Measurements from ENCODE around the gene GPD1L.
"Not testable (repeated sequence)": the region's sequence is repeated elsewhere in the genome, so short reads cannot be mapped to it uniquely, and the experiment has no call there.

Gene GPD1L

DNA sequence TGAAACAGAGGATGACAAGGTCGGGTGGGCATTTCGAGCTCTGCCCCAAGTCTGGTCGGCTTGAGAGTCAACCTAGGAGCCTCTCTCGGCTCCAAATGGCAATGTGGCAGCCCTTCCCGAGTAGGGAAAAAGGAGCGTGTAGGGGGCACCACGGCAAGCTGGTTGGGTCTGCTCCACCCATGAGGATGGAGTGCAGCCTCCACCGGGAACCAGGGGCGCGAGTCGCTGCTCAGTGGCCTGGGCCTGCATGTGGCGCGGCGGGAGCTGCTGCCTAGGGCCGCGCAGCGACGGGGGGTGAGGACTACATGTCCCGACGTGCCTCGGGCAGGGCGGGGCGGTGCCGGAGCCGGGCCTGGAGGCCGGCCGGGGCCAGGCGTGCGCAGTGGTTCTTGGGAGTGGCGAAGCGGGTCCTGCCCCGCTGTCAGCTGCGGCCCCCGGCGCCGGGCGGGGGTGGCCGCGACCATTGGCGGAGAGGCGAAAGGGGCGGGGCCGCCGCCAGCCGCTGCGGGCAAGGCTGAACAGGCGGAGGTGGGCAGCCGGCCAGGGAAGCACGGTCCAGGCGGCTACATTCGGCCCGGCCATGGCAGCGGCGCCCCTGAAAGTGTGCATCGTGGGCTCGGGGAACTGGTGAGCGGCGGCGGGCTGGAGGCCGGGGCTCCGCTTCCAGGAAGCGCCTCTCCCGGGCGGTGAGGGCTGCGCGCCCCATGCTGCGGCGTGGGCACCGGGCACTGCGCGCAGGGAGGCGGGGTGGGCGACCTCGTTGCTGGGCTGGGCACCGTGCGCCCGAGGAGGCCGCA, at the start of gene GPD1L:
TSS of gene GPD1L (plus strand) at position 489 of the 797 bp plus-strand sequence. CDS start at position 581, 92 bp downstream.
- H3K27ac ChIP-seq = peak within 1 kb of the TSS; percentile 32
- TF ChIP-seq ZFX (IDR thresholded peaks at IDR 0.05; ENCODE audit: borderline replicate concordance) = no peak
- peak; percentile 8; the same call in 1 of the 2 replicates for TF ChIP-seq CTCF (IDR thresholded peaks at IDR 0.05)

DNA sequence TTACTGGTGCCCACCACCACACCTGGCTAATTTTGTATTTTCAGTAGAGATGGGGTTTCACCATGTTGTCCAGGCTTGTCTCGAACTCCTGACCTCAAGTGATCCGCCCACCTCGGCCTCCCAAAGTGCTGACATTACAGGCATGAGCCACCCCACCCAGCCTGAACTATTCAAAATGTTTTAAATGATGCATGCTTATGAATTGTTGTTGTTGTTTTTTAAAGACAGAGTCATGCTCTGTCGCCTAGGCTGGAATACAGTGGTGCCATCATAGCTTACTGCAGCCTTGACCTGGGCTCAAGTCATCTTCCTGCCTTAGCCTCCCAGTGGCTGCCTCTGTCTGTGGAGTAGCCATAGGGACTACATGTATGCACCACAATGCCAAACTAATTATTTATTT, 48.0 kb upstream of the GPD1L start:
- not testable (repeated sequence) for H3K27ac ChIP-seq

GRCh38 chr3:32062950-32063582, 43.4 kb upstream of the GPD1L start:
- no peak overlapping the region for H3K27ac ChIP-seq
- TF ChIP-seq CTCF (IDR thresholded peaks at IDR 0.05) (no peak), ZFX (IDR thresholded peaks at IDR 0.05; ENCODE audit: borderline replicate concordance) (no peak)

- H3K27ac ChIP-seq = no peak overlapping the region
- TF ChIP-seq ZFX (IDR thresholded peaks at IDR 0.05; ENCODE audit: borderline replicate concordance) (no peak), CTCF (IDR thresholded peaks at IDR 0.05) (no peak)
These were observed 39.7 kb upstream of the GPD1L start for GRCh38 chr3:32066686-32067085.

- H3K27ac ChIP-seq = not testable (repeated sequence)
These were observed 32.2 kb upstream of the GPD1L start for GRCh38 chr3:32074194-32074593.

DNA sequence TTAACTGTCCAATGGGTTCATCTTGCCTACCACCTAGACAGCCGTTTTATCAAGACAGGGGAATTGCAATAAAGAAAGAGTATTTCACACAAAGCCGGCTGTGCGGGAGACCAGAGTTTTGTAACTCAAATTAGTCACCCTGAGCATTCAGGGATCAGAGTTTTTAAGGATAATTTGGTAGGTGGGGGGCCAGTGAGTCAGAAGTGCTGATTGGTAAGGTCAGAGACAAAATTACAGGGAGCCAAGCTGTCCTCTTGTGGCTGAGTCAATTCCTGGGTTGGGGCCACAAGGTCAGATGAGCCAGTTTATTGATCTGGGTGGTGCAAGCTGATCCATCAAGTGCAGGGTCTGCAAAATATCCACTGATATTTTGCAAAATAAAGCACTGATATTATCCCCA, 29.9 kb upstream of the GPD1L start:
- H3K27ac ChIP-seq = no peak overlapping the region
- TF ChIP-seq CTCF (IDR thresholded peaks at IDR 0.05) (no peak), ZFX (IDR thresholded peaks at IDR 0.05; ENCODE audit: borderline replicate concordance) (no peak)

DNA sequence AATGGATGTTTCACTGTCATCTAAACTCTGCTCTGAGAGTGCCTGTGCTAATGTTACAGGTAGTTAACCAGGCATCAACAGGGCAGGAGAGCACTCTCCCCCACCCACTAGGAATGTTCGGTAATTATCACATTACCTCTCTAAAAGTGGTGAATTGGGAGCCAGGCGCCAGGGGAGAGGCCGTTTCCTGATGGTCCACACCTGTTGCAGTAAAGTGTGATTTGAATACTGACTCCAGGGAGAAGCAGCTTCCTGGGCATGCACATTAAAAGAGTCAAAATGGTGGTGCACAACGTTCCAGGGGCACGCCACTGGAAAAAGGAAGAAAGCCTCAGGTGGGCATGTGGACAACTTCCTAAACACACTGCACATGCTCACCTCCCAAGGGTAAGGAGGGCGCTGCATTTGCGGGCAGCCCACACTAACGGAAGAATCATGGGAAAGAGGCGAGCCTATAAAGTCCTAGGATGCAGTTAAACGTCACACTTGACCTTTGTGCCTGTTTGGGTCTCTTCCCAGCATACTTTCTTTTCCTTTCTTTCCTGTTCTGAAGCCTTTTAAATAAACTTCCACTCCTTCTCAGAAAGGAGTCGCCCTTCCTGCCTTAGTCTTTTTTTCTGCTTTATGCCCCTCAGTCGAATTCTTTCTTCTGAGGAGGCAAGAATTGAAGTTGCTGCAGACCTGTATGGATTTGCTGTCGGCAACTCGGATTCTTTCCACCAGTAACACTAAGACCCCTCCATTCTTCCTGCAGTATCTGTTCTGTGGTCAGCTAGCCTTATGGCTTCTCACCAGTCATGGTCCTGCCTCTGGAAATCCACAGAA, 28.9 kb upstream of the GPD1L start:
- no peak for TF ChIP-seq ZFX (IDR thresholded peaks at IDR 0.05; ENCODE audit: borderline replicate concordance)
- H3K27ac ChIP-seq = no peak overlapping the region

DNA sequence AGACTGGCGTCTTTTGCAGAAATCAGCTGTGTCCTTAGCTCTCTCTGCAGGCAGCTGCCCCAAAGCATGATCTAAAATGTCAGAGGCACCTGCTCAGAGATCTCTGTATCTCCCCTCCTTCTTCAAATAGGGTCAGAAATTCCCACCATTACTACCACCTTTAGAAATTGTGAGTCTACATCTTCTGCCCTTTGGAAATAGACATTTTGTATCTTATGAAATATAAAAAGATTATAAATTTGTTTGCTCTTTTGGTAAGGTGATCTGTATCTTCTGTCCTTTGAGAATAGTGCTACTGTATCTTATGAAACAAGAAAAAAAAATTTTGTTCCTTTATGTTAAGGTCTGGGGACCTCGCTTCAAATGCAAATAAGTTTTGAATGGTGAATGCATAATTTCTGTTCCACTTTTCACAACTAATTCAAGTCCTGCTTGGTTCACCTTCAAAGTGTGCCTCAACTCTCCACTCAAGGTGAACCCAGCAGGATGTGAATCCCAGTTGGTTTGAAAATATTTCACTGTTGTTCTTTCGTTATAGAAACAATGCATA, 28.3 kb upstream of the GPD1L start:
- no peak overlapping the region for H3K27ac ChIP-seq
- no peak for TF ChIP-seq CTCF (IDR thresholded peaks at IDR 0.05)
- TF ChIP-seq ZFX (IDR thresholded peaks at IDR 0.05; ENCODE audit: borderline replicate concordance) = no peak

All from 22Rv1 (cell line).